ENCODE measurements around the gene AP3S2.
"Not testable (repeated sequence)": the region's sequence is repeated elsewhere in the genome, so short reads cannot be mapped to it uniquely, and the experiment has no call there.

Gene AP3S2

GRCh38 chr15:89903015-89903857, 9.4 kb upstream of the AP3S2 start:
- DNase-seq, result no peak

- DNase-seq, result no peak
These were observed 7.1 kb upstream of the AP3S2 start for GRCh38 chr15:89900849-89901248.

- DNase-seq, result no peak
These were observed 6.3 kb upstream of the AP3S2 start for GRCh38 chr15:89899951-89900567.

- DNase-seq, result no peak
These were observed 5.6 kb upstream of the AP3S2 start for GRCh38 chr15:89899295-89899945.

GRCh38 chr15:89898614-89899294, 5.0 kb upstream of the AP3S2 start:
- no peak for DNase-seq

GRCh38 chr15:89898146-89898545, 4.4 kb upstream of the AP3S2 start:
- no peak for DNase-seq

GRCh38 chr15:89893027-89893426, 767 bp downstream of the AP3S2 start:
- DNase-seq, result no peak

- DNase-seq, result no peak
These were observed 5.5 kb downstream of the AP3S2 start for GRCh38 chr15:89888214-89888804.

- DNase-seq, result no peak
These were observed 8.2 kb downstream of the AP3S2 start for GRCh38 chr15:89885611-89886010.

GRCh38 chr15:89885179-89885578, 8.6 kb downstream of the AP3S2 start:
- DNase-seq, result not testable (repeated sequence)

- no peak for DNase-seq
These were observed 10.3 kb downstream of the AP3S2 start for GRCh38 chr15:89883518-89883917.

GRCh38 chr15:89880727-89881126, 13.1 kb downstream of the AP3S2 start:
- no peak for DNase-seq

GRCh38 chr15:89878323-89878722, 15.5 kb downstream of the AP3S2 start:
- no peak for DNase-seq

GRCh38 chr15:89877083-89877425, 16.7 kb downstream of the AP3S2 start:
- DNase-seq, result no peak

GRCh38 chr15:89876396-89877082, 17.3 kb downstream of the AP3S2 start:
- DNase-seq, result no peak

- DNase-seq, result no peak
These were observed 18.1 kb downstream of the AP3S2 start for GRCh38 chr15:89875741-89876140.

- peak; percentile 6 for DNase-seq
These were observed 18.7 kb downstream of the AP3S2 start for GRCh38 chr15:89874926-89875564.

- DNase-seq, result no peak
These were observed 23.0 kb downstream of the AP3S2 start for GRCh38 chr15:89870688-89871288.

- DNase-seq, result no peak
These were observed 23.8 kb downstream of the AP3S2 start for GRCh38 chr15:89870006-89870405.

GRCh38 chr15:89869490-89869889, 24.3 kb downstream of the AP3S2 start:
- not testable (repeated sequence) for DNase-seq

- no peak for DNase-seq
These were observed 28.6 kb downstream of the AP3S2 start for GRCh38 chr15:89864958-89865739.
